GM23248 (cell line): ENCODE measurements around the gene GOLGA6L6.
"Not testable (repeated sequence)": the region's sequence is repeated elsewhere in the genome, so short reads cannot be mapped to it uniquely, and the experiment has no call there.

ENCODE experiments used
- EZH2 ChIP-seq: fragments of 200-600 bp; sonication (generic); IDR thresholded peaks from 2 replicates; pipeline ENCODE4 v1.6.1; 2018; ENCODE audit warnings: antibody characterized with exemption, mild to moderate bottlenecking; ENCODE audit not compliant: insufficient read depth, poor library complexity, severe bottlenecking
- EZH2phosphoT487 ChIP-seq: fragments of 200-600 bp; sonication (generic); IDR thresholded peaks from 2 replicates; pipeline ENCODE4 v1.6.1; 2018; ENCODE audit warnings: antibody characterized with exemption, moderate library complexity, mild to moderate bottlenecking, low read depth; ENCODE audit not compliant: insufficient read depth

DNA sequence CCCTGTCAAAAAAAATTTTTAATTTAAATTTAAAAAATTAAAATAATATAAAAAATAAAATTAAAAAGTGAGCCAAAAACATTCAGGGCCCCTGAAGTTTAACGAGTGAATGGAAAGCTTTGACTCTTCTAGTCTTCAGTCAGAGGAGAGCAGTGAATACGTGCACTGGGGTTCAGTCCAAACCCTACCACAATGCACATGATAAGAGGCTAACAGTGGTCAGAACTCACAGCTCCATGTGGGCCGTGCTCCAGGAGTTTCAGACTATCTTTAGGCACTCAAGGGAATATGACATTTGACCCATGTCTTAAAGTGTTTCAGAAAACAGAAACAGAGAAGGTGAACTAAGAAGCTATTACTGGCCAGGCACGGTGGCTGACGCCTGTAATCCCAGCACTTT, 48.6 kb downstream of the GOLGA6L6 start:
- TF ChIP-seq EZH2, EZH2phosphoT487: not testable (repeated sequence)
